IMR-90 (cell line): ENCODE data around the gene ILF3. TPM values are rescaled to one million over a fixed set of nuclear protein-coding genes. Genes with fewer than 3 reads are reported as not detected.

Experiments used
- ATAC-seq: fragments of 200-7000 bp; cut with Tn5 transposase; 2 replicates; pipeline ENCODE4 v1.9.1; 2020; ENCODE audit warnings: low read depth, mild to moderate bottlenecking, moderate library complexity
- BruUV-seq: library from RNA; stranded (reverse); fragments of 400-500 nt; replicated peaks from 2 replicates; lab custom pipeline; 2021; lab: Mats Ljungman, UMichigan
- CTCF ChIA-PET: fragments of 300-600 bp; formaldehyde crosslinking; extraction: SDS; loops from one replicate; lab custom pipeline; 2021; ENCODE audit warnings: antibody characterized with exemption; lab: Yijun Ruan, JAX
- POLR2A ChIA-PET: fragments of 300-600 bp; sonication (Branson Sonifier 250); formaldehyde crosslinking; loops from one replicate; lab custom pipeline; 2022; ENCODE audit warnings: antibody characterized with exemption; ENCODE audit not compliant: unreplicated experiment; lab: Charles Lee
- DNase-seq: peaks from one replicate; pipeline ENCODE4 v3.0.0; 2013
- H2AFZ ChIP-seq: replicated peaks from 2 replicates; pipeline ENCODE3; 2013; ENCODE audit warnings: low read length, mild to moderate bottlenecking; ENCODE audit not compliant: poor library complexity
- H2AK5ac ChIP-seq: 2 replicates; pipeline ENCODE4 v1.6.1; 2013; ENCODE audit warnings: low read depth, low read length, inconsistent platforms
- H2AK9ac ChIP-seq: replicated peaks from 2 replicates; pipeline ENCODE3; 2013; ENCODE audit warnings: mild to moderate bottlenecking, low read depth, low read length, moderate library complexity; ENCODE audit not compliant: poor library complexity
- H2BK120ac ChIP-seq: 2 replicates; pipeline ENCODE4 v1.6.1; 2013; ENCODE audit warnings: low read depth, low read length, inconsistent platforms
- H2BK15ac ChIP-seq: 3 replicates; pipeline ENCODE4 v1.6.1; 2013; ENCODE audit warnings: low read depth, low read length, inconsistent platforms
- H2BK20ac ChIP-seq: 2 replicates; pipeline ENCODE4 v1.6.1; 2013; ENCODE audit warnings: low read depth, mild to moderate bottlenecking, inconsistent platforms, low read length, moderate library complexity
- H2BK5ac ChIP-seq: 2 replicates; pipeline ENCODE4 v1.6.1; 2013; ENCODE audit warnings: mild to moderate bottlenecking, low read depth, low read length, inconsistent platforms; ENCODE audit not compliant: poor library complexity, severe bottlenecking
- H3K14ac ChIP-seq: replicated peaks from 2 replicates; pipeline ENCODE4 v1.6.1; 2013; ENCODE audit warnings: low read depth, low read length, inconsistent platforms
- H3K18ac ChIP-seq: 2 replicates; pipeline ENCODE4 v1.6.1; 2013; ENCODE audit warnings: low read depth, low read length, control low read depth
- H3K23ac ChIP-seq: 2 replicates; pipeline ENCODE4 v1.6.1; 2013; ENCODE audit warnings: low read depth, low read length, inconsistent platforms
- H3K27ac ChIP-seq: 2 replicates; pipeline ENCODE4 v1.5.1; 2013; ENCODE audit warnings: mild to moderate bottlenecking, control low read depth, low read length; ENCODE audit not compliant: insufficient read depth
- H3K27me3 ChIP-seq: 2 replicates; pipeline ENCODE4 v1.6.1; 2013; ENCODE audit warnings: low read length; ENCODE audit not compliant: control insufficient read depth, insufficient read depth
- H3K36me3 ChIP-seq: 2 replicates; pipeline ENCODE4 v1.6.1; 2013; ENCODE audit warnings: low read length, mixed read lengths; ENCODE audit not compliant: control insufficient read depth, insufficient read depth
- H3K4ac ChIP-seq: 2 replicates; pipeline ENCODE4 v1.6.1; 2013; ENCODE audit warnings: low read depth, low read length, inconsistent platforms
- H3K4me1 ChIP-seq: 2 replicates; pipeline ENCODE4 v1.6.1; 2013; ENCODE audit warnings: low read length, mixed read lengths; ENCODE audit not compliant: control insufficient read depth, insufficient read depth
- H3K4me2 ChIP-seq: 2 replicates; pipeline ENCODE4 v1.6.1; 2013; ENCODE audit warnings: low read depth, mild to moderate bottlenecking, control low read depth, low read length, moderate library complexity
- H3K4me3 ChIP-seq: 2 replicates; pipeline ENCODE4 v1.5.1; 2013; ENCODE audit warnings: low read depth, mild to moderate bottlenecking, control low read depth, low read length, moderate library complexity; ENCODE audit not compliant: insufficient read depth
- H3K56ac ChIP-seq: 2 replicates; pipeline ENCODE4 v1.6.1; 2013; ENCODE audit warnings: low read length, inconsistent platforms; ENCODE audit not compliant: insufficient read depth; ENCODE audit errors: extremely low read depth
- H3K79me1 ChIP-seq, 2 experiments: 2 replicates each; pipeline ENCODE4 v1.6.1; 2013; ENCODE audit warnings: low read length in 2 of 2, inconsistent platforms in 1 of 2, low read depth in 1 of 2
- H3K9ac ChIP-seq: 2 replicates; pipeline ENCODE4 v1.6.1; 2013; ENCODE audit warnings: low read depth, low read length, control low read depth
- H3K9me1 ChIP-seq: 2 replicates; pipeline ENCODE4 v1.6.1; 2013; ENCODE audit warnings: low read length, inconsistent platforms; ENCODE audit not compliant: insufficient read depth
- H3K9me3 ChIP-seq: 2 replicates; pipeline ENCODE4 v1.6.1; 2013; ENCODE audit warnings: low read length; ENCODE audit not compliant: control insufficient read depth, insufficient read depth
- H4K20me1 ChIP-seq: 2 replicates; pipeline ENCODE4 v1.6.1; 2013; ENCODE audit warnings: low read length, inconsistent platforms; ENCODE audit not compliant: insufficient read depth
- H4K5ac ChIP-seq: 2 replicates; pipeline ENCODE4 v1.6.1; 2013; ENCODE audit warnings: mild to moderate bottlenecking, low read depth, low read length, control low read depth
- H4K8ac ChIP-seq, 2 experiments: 2 replicates each; pipeline ENCODE4 v1.6.1; 2013; ENCODE audit warnings: low read depth in 2 of 2, low read length in 2 of 2, control low read depth in 1 of 2, inconsistent platforms in 1 of 2
- H4K91ac ChIP-seq: 2 replicates; pipeline ENCODE4 v1.6.1; 2013; ENCODE audit warnings: low read depth, low read length, inconsistent platforms; ENCODE audit not compliant: insufficient read depth
- BHLHE40 ChIP-seq: fragments of 150-350 bp; IDR thresholded peaks from 2 replicates; pipeline ENCODE4 v1.6.1; 2016; ENCODE audit warnings: mild to moderate bottlenecking, low read depth, low read length
- MXI1 ChIP-seq: IDR thresholded peaks from 2 replicates; pipeline ENCODE4 v1.6.1; 2012; ENCODE audit warnings: low read depth, mild to moderate bottlenecking, low read length, moderate library complexity, borderline replicate concordance
- NFE2L2 ChIP-seq: fragments of 150-350 bp; IDR thresholded peaks from 2 replicates; pipeline ENCODE4 v1.6.1; 2016; ENCODE audit warnings: low read depth, mild to moderate bottlenecking, low read length
- RAD21 ChIP-seq: IDR thresholded peaks from 2 replicates; pipeline ENCODE4 v1.6.1; 2012; ENCODE audit warnings: low read length, improper control_type of control experiment
- RCOR1 ChIP-seq: IDR thresholded peaks from 2 replicates; pipeline ENCODE4 v1.6.1; 2012; ENCODE audit warnings: mild to moderate bottlenecking, low read length, improper control_type of control experiment; ENCODE audit not compliant: insufficient replicate concordance
- RFX5 ChIP-seq: IDR thresholded peaks from 2 replicates; pipeline ENCODE4 v1.8.0; 2012; ENCODE audit warnings: low read depth, mild to moderate bottlenecking, low read length, moderate library complexity
- USF2 ChIP-seq: fragments of 150-350 bp; IDR thresholded peaks from 2 replicates; pipeline ENCODE4 v1.6.1; 2017; ENCODE audit warnings: mild to moderate bottlenecking, antibody characterized with exemption, low read length, low read depth
- WGBS, 2 experiments: methylation state at CpG; one replicate each; pipeline versions ENCODE4 v1.1.5 to v1.1.7; 2013; ENCODE audit warnings: missing lambda C conversion rate in 2 of 2; ENCODE audit not compliant: insufficient read length in 1 of 2; ENCODE audit errors: extremely low coverage in 2 of 2; 5-methylcytosine and 5-hydroxymethylcytosine counted together
- dilution Hi-C: fragments of 300-500 bp; cut with HindIII; formaldehyde crosslinking; loops from one replicate; pipeline ENCODE4 v1.14.3; 2018; ENCODE audit warnings: low sequenced_read_pairs; ENCODE audit not compliant: unreplicated experiment
- in situ Hi-C: fragments of 300-500 bp; cut with MboI; formaldehyde crosslinking; loops from 3 replicates; pipeline ENCODE4 v1.14.3; 2019; ENCODE audit warnings: low sequenced_read_pairs, inconsistent platforms, mixed read lengths
- intact Hi-C: fragments of 100-400 bp; cut with micrococcal nuclease; formaldehyde crosslinking; loops from 2 replicates; pipeline ENCODE4 v1.10.0; 2022
- polyA plus RNA-seq, 3 experiments: library from polyadenylated mRNA; depleted of rRNA; stranded (reverse); fragments of >200 nt; gene quantifications; 2 replicates each; pipeline ENCODE4 v1.2.3, GENCODE V29; 2012; ENCODE audit warnings: low replicate concordance in 1 of 3
- total RNA-seq: library from RNA; depleted of rRNA; stranded (reverse); fragments of >200 nt; gene quantifications from 2 replicates; pipeline ENCODE4 v1.2.3, GENCODE V29; 2012

The ILF3 gene
- total and polyA plus RNA-seq, 2 of the 4 experiments (the other 2 are of a cell fraction), result 120 to 166 TPM

- H3K27ac ChIP-seq, result no peak overlapping the region
- H4K8ac ChIP-seq, result no peak overlapping the region
- in situ Hi-C loops, result loop anchor here (5.0 to 10.0 kb wide), 2 partner anchors 59 to 146 kb away; no protein-coding TSS in a partner anchor
- no peak for ATAC-seq
- H3K36me3 ChIP-seq, result peaks cover 47% of the 10 kb centered on the region
- POLR2A ChIA-PET, result no interaction called here
- H3K27me3 ChIP-seq, result no peaks in the 10 kb centered on the region
- WGBS, 2 experiments, result no CpG with 5 or more reads among the region's 4 CpGs
- no peak for DNase-seq
- H2AFZ ChIP-seq, result no peak overlapping the region
- H3K9ac ChIP-seq, result no peak overlapping the region
- H3K4me2 ChIP-seq, result no peak overlapping the region
- H3K23ac ChIP-seq, result no peak overlapping the region
- peaks cover 3% of the 10 kb centered on the region; the same call in 1 of the 2 replicates for H3K4me1 ChIP-seq
- intact Hi-C loops, result loop anchor here (10.0 kb wide), 1 partner anchor 156 kb away; no protein-coding TSS in a partner anchor
- no peak overlapping the region for H2BK120ac ChIP-seq
- no peak overlapping the region for H3K4me3 ChIP-seq
- dilution Hi-C loops, result no loop called here
- H3K9me3 ChIP-seq, result no peaks in the 10 kb centered on the region
- H4K20me1 ChIP-seq, result peaks cover 4% of the 10 kb centered on the region; the same call in 1 of the 2 replicates
- TF ChIP-seq MXI1, result no peak
- TF ChIP-seq NFE2L2, result no peak
- no peak for TF ChIP-seq RCOR1
- no peak for TF ChIP-seq USF2
- TF ChIP-seq BHLHE40, result no peak
- TF ChIP-seq RFX5, result no peak
- TF ChIP-seq RAD21, result no peak
- no peak overlapping the region for H3K14ac ChIP-seq
- no peak overlapping the region for H2AK9ac ChIP-seq
- H3K9me1 ChIP-seq, result peaks cover 7% of the 10 kb centered on the region; the same call in 1 of the 2 replicates
- CTCF ChIA-PET, result no interaction called here
- no peak overlapping the region for H3K56ac ChIP-seq
- no peak overlapping the region for H2BK15ac ChIP-seq
- no TSS peak for BruUV-seq
- H3K79me1 ChIP-seq, result no peaks in the 10 kb centered on the region; a peak in 2 of 4 replicates
- H4K5ac ChIP-seq, result no peak overlapping the region
- H2BK20ac ChIP-seq, result no peak overlapping the region
- no peak overlapping the region for H3K4ac ChIP-seq
- no peak overlapping the region for H2BK5ac ChIP-seq
- no peak overlapping the region for H2AK5ac ChIP-seq
- no peak overlapping the region for H3K18ac ChIP-seq
- no peak overlapping the region for H4K91ac ChIP-seq
Observed at GRCh38 chr19:10641248-10641647, 12.9 kb upstream of the ILF3 start.
